ENCODE data around the gene ABCC12. TPM values are rescaled to one million over a fixed set of nuclear protein-coding genes. Genes with fewer than 3 reads are reported as not detected.

Gene ABCC12
- total and polyA plus RNA-seq, 2 of the 4 experiments (the other 2 are of a cell fraction) = under 0.01 TPM; not detected in 1

DNA sequence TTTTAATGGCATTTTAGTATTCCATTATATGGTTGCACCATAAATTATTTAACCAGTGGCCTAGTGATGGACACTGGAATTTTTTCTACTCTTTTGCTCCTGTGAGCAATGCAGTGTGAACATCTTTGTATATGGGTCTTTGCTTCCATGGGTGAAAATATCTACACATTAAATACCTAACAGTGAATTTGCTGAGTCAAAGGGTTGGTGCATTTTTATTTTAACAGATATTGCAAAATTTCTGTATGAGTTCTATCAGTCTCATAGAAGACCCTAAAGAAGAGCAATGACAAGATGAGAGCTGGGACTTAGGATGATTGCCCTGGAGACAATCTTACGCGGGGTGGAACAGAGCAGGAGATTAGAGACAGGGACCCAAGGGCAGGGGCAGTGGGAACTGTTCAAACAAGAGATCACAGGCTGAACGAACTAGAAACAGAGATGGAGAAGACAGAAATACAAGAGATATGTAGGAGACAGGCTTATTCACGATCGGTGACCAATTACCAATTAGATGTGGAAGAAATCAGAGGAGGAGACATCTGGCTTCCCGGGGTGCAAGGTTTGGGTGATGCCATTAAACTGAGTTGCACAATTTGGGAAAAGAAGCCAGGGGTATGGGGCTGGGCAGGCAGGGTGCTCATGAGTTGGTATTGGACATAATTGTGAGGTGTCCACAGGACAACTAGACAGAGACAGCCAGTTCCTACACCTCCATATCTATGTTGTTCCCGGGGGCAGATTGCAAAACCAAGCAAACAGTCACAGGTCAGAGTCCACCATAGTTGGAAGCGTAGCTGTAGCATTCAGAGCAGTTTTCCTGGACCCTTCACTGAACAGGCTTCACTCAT lies 48.4 kb upstream of the ABCC12 start:
- Histone ChIP-seq H3K79me1 (ENCODE audit: low read depth in 1 of 2, low read length in 2 of 2) (no peaks in the 10 kb centered on the region), H3K4me2 (ENCODE audit: low read depth, low read length) (no peak overlapping the region), H4K20me1 (ENCODE audit: insufficient read depth, low read length) (no peaks in the 10 kb centered on the region), H2BK120ac (ENCODE audit: low read depth, low read length) (no peak overlapping the region), H3K4ac (ENCODE audit: low read depth, low read length) (no peak overlapping the region), H2BK5ac (ENCODE audit: low read depth, low read length, poor library complexity, severe bottlenecking) (no peak overlapping the region), H3K14ac (replicated peaks; ENCODE audit: low read depth, low read length) (no peak overlapping the region), H3K27me3 (ENCODE audit: control insufficient read depth, insufficient read depth, low read length) (peaks cover 24% of the 10 kb centered on the region), H3K27ac (ENCODE audit: insufficient read depth, low read length) (no peak overlapping the region), H3K23ac (ENCODE audit: low read depth, low read length) (no peak overlapping the region), H2BK20ac (ENCODE audit: low read depth, low read length) (no peak overlapping the region), H3K56ac (ENCODE audit: extremely low read depth, insufficient read depth, low read length) (no peak overlapping the region), H4K91ac (ENCODE audit: insufficient read depth, low read depth, low read length) (no peak overlapping the region), H2AK5ac (ENCODE audit: low read depth, low read length) (no peak overlapping the region), H3K9ac (ENCODE audit: low read depth, low read length) (no peak overlapping the region), H2BK15ac (ENCODE audit: low read depth, low read length) (no peak overlapping the region), H3K18ac (ENCODE audit: low read depth, low read length) (no peak overlapping the region), H3K4me3 (ENCODE audit: insufficient read depth, low read depth, low read length) (no peak overlapping the region), H2AFZ (replicated peaks; ENCODE audit: low read length, poor library complexity) (no peak overlapping the region), H3K9me3 (ENCODE audit: control insufficient read depth, insufficient read depth, low read length) (no peaks in the 10 kb centered on the region), H3K9me1 (ENCODE audit: insufficient read depth, low read length) (0 out of 2 replicates have a peak, but pooled peaks cover 3% of the 10 kb centered on the region), H4K5ac (ENCODE audit: low read depth, low read length) (no peak overlapping the region), H4K8ac (ENCODE audit: low read depth in 2 of 2, low read length in 2 of 2) (no peak overlapping the region), H3K4me1 (ENCODE audit: control insufficient read depth, insufficient read depth, low read length) (no peaks in the 10 kb centered on the region), H2AK9ac (replicated peaks; ENCODE audit: low read depth, low read length, poor library complexity) (no peak overlapping the region), H3K36me3 (ENCODE audit: control insufficient read depth, insufficient read depth, low read length) (no peaks in the 10 kb centered on the region)
- CTCF ChIA-PET = no interaction called here
- in situ Hi-C loops (cut with MboI; ENCODE audit: low sequenced_read_pairs) = no loop called here
- no peak for ATAC-seq (ENCODE audit: low read depth)
- DNase-seq = no peak
- TF ChIP-seq, protein P1, sequence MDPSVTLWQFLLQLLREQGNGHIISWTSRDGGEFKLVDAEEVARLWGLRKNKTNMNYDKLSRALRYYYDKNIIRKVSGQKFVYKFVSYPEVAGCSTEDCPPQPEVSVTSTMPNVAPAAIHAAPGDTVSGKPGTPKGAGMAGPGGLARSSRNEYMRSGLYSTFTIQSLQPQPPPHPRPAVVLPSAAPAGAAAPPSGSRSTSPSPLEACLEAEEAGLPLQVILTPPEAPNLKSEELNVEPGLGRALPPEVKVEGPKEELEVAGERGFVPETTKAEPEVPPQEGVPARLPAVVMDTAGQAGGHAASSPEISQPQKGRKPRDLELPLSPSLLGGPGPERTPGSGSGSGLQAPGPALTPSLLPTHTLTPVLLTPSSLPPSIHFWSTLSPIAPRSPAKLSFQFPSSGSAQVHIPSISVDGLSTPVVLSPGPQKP (IDR thresholded peaks at IDR 0.05; ENCODE audit: borderline replicate concordance, low read depth, low read length) = no peak
- TF ChIP-seq POLR2A (IDR thresholded peaks at IDR 0.05; ENCODE audit: low read depth, low read length) (no peak), FOS (IDR thresholded peaks at IDR 0.05; ENCODE audit: low read depth, low read length) (no peak), NFE2L2 (IDR thresholded peaks at IDR 0.05; ENCODE audit: low read depth, low read length) (no peak), MAZ (IDR thresholded peaks at IDR 0.05; ENCODE audit: borderline replicate concordance, low read depth, low read length) (no peak), CHD1 (IDR thresholded peaks at IDR 0.05; ENCODE audit: low read depth, low read length) (no peak), BHLHE40 (IDR thresholded peaks at IDR 0.05; ENCODE audit: low read depth, low read length) (no peak), MAFK (IDR thresholded peaks at IDR 0.05; ENCODE audit: low read depth, low read length) (no peak), RFX5 (IDR thresholded peaks at IDR 0.05; ENCODE audit: low read depth, low read length) (no peak), RAD21 (IDR thresholded peaks at IDR 0.05; ENCODE audit: low read length) (no peak)
- TF ChIP-seq, protein P2, sequence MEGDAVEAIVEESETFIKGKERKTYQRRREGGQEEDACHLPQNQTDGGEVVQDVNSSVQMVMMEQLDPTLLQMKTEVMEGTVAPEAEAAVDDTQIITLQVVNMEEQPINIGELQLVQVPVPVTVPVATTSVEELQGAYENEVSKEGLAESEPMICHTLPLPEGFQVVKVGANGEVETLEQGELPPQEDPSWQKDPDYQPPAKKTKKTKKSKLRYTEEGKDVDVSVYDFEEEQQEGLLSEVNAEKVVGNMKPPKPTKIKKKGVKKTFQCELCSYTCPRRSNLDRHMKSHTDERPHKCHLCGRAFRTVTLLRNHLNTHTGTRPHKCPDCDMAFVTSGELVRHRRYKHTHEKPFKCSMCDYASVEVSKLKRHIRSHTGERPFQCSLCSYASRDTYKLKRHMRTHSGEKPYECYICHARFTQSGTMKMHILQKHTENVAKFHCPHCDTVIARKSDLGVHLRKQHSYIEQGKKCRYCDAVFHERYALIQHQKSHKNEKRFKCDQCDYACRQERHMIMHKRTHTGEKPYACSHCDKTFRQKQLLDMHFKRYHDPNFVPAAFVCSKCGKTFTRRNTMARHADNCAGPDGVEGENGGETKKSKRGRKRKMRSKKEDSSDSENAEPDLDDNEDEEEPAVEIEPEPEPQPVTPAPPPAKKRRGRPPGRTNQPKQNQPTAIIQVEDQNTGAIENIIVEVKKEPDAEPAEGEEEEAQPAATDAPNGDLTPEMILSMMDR (conservative IDR thresholded peaks at IDR 0.05; ENCODE audit: low read depth, low read length) = no peak
- POLR2A ChIA-PET (ENCODE audit: unreplicated experiment) = interaction anchor here (0.5 kb wide), 1 partner anchor 817 kb away, joined by 4 read pairs; no protein-coding TSS in a partner anchor
- no TSS peak for BruUV-seq (replicated peaks)
- WGBS, 2 experiments (ENCODE audit: extremely low coverage in 2 of 2, insufficient read length in 1 of 2) = 56% methylated on average over 1 of the region's 8 CpGs; no CpG with 5 or more reads in 1 of the 2 experiments
- intact Hi-C loops (cut with micrococcal nuclease) = no loop called here
- dilution Hi-C loops (cut with HindIII; ENCODE audit: low sequenced_read_pairs, unreplicated experiment) = no loop called here
